H9 (cell line): ENCODE measurements around the gene PDZD4. TPM values are rescaled to one million over a fixed set of nuclear protein-coding genes. Genes with fewer than 3 reads are reported as not detected.

ENCODE experiments used
- DNase-seq: peaks from one replicate; pipeline ENCODE4 v3.0.0-alpha.2; 2017
- H2AFZ ChIP-seq: one replicate; pipeline ENCODE4 v1.6.1; 2013; ENCODE audit warnings: mild to moderate bottlenecking, low read length, control low read depth, moderate library complexity
- H2AK5ac ChIP-seq: 2 replicates; pipeline ENCODE4 v1.6.1; 2013; ENCODE audit warnings: low read length, control low read depth, mixed read lengths; ENCODE audit not compliant: insufficient read length
- H2BK120ac ChIP-seq: one replicate; pipeline ENCODE4 v1.6.1; 2013; ENCODE audit warnings: low read depth, mild to moderate bottlenecking, low read length, control low read depth, inconsistent platforms; ENCODE audit not compliant: poor library complexity, severe bottlenecking
- H2BK12ac ChIP-seq: 2 replicates; pipeline ENCODE4 v1.6.1; 2013; ENCODE audit warnings: low read length, control low read depth, mixed read lengths, low read depth; ENCODE audit not compliant: insufficient read length
- H2BK15ac ChIP-seq: 2 replicates; pipeline ENCODE4 v1.6.1; 2013; ENCODE audit warnings: low read depth, low read length, control low read depth
- H2BK20ac ChIP-seq: one replicate; pipeline ENCODE4 v1.6.1; 2013; ENCODE audit warnings: low read depth, mild to moderate bottlenecking, low read length, control low read depth, inconsistent platforms; ENCODE audit not compliant: poor library complexity, severe bottlenecking
- H2BK5ac ChIP-seq: 2 replicates; pipeline ENCODE4 v1.6.1; 2013; ENCODE audit warnings: low read length, control low read depth, mixed read lengths; ENCODE audit not compliant: insufficient read length
- H3K14ac ChIP-seq: 2 replicates; pipeline ENCODE4 v1.6.1; 2013; ENCODE audit warnings: low read length, control low read depth; ENCODE audit not compliant: insufficient read depth
- H3K18ac ChIP-seq: 2 replicates; pipeline ENCODE4 v1.6.1; 2013; ENCODE audit warnings: low read depth, mild to moderate bottlenecking, mixed read lengths, low read length, control low read depth; ENCODE audit not compliant: insufficient read length
- H3K23ac ChIP-seq: 2 replicates; pipeline ENCODE4 v1.6.1; 2013; ENCODE audit warnings: low read length, control low read depth, mixed read lengths, low read depth; ENCODE audit not compliant: insufficient read length
- H3K23me2 ChIP-seq: 2 replicates; pipeline ENCODE4 v1.6.1; 2013; ENCODE audit warnings: low read depth, mild to moderate bottlenecking, mixed read lengths, low read length, control low read depth; ENCODE audit not compliant: insufficient read length, poor library complexity, severe bottlenecking
- H3K27ac ChIP-seq: 2 replicates; pipeline ENCODE4 v1.5.1; 2013; ENCODE audit warnings: low read length, control low read depth, mixed read lengths, low read depth; ENCODE audit not compliant: insufficient read length
- H3K27me3 ChIP-seq: 2 replicates; pipeline ENCODE4 v1.6.1; 2013; ENCODE audit warnings: low read length, control low read depth, inconsistent platforms; ENCODE audit not compliant: insufficient read depth
- H3K4ac ChIP-seq: 2 replicates; pipeline ENCODE4 v1.6.1; 2013; ENCODE audit warnings: low read depth, mild to moderate bottlenecking, control low read depth, inconsistent platforms, low read length, moderate library complexity
- H3K4me1 ChIP-seq: 2 replicates; pipeline ENCODE4 v1.6.1; 2013; ENCODE audit warnings: low read length, control low read depth, inconsistent platforms; ENCODE audit not compliant: insufficient read depth
- H3K4me2 ChIP-seq: 2 replicates; pipeline ENCODE4 v1.6.1; 2013; ENCODE audit warnings: low read length, control low read depth, mixed read lengths; ENCODE audit not compliant: insufficient read length, insufficient read depth
- H3K56ac ChIP-seq: 2 replicates; pipeline ENCODE4 v1.6.1; 2013; ENCODE audit warnings: low read depth, mild to moderate bottlenecking, mixed read lengths, low read length, control low read depth; ENCODE audit not compliant: insufficient read length
- H3K79me1 ChIP-seq: 2 replicates; pipeline ENCODE4 v1.6.1; 2013; ENCODE audit warnings: low read depth, mild to moderate bottlenecking, moderate library complexity, low read length, control low read depth, inconsistent platforms; ENCODE audit not compliant: insufficient read depth, poor library complexity, severe bottlenecking
- H3K79me2 ChIP-seq: 2 replicates; pipeline ENCODE4 v1.6.1; 2013; ENCODE audit warnings: low read length, control low read depth, inconsistent platforms; ENCODE audit not compliant: insufficient read depth
- H3K9ac ChIP-seq: 2 replicates; pipeline ENCODE4 v1.6.1; 2013; ENCODE audit warnings: low read length, control low read depth, mixed read lengths; ENCODE audit not compliant: insufficient read length; ENCODE audit errors: extremely low read depth
- H3K9me3 ChIP-seq: one replicate; pipeline ENCODE4 v1.6.1; 2013; ENCODE audit warnings: low read depth, low read length, inconsistent platforms; ENCODE audit not compliant: control insufficient read depth
- H3T11ph ChIP-seq: one replicate; pipeline ENCODE4 v1.6.1; 2013; ENCODE audit warnings: mild to moderate bottlenecking, low read length, control low read depth, inconsistent platforms
- H4K20me1 ChIP-seq: one replicate; pipeline ENCODE4 v1.6.1; 2013; ENCODE audit not compliant: control insufficient read depth, insufficient read length, insufficient read depth
- H4K5ac ChIP-seq: 2 replicates; pipeline ENCODE4 v1.6.1; 2013; ENCODE audit warnings: low read depth, mild to moderate bottlenecking, mixed read lengths, low read length, control low read depth; ENCODE audit not compliant: insufficient read length
- H4K8ac ChIP-seq: replicated peaks from 2 replicates; pipeline ENCODE4 v1.6.1; 2013; ENCODE audit warnings: low read length, control low read depth, mixed read lengths, low read depth; ENCODE audit not compliant: insufficient read length
- H4K91ac ChIP-seq: 2 replicates; pipeline ENCODE4 v1.6.1; 2013; ENCODE audit warnings: low read depth, mild to moderate bottlenecking, moderate library complexity, mixed read lengths, low read length, control low read depth; ENCODE audit not compliant: insufficient read length
- H3K27ac Mint-ChIP-seq, 3 experiments: 2 replicates in 2 of 3; 3 replicates in 1 of 3; pipeline ENCODE4 v1.8.0; 2020 to 2021; ENCODE audit warnings: mixed read lengths in 3 of 3, mild to moderate bottlenecking in 1 of 3, moderate library complexity in 1 of 3
- H3K27me3 Mint-ChIP-seq: 2 replicates; pipeline ENCODE4 v1.8.0; 2021; ENCODE audit warnings: low read depth, mild to moderate bottlenecking, moderate library complexity, mixed read lengths
- H3K36me3 Mint-ChIP-seq, 3 experiments: 2 replicates in 2 of 3; 3 replicates in 1 of 3; pipeline ENCODE4 v1.8.0; 2020 to 2021; ENCODE audit warnings: low read depth in 3 of 3, mixed read lengths in 3 of 3; ENCODE audit not compliant: insufficient read depth in 1 of 3
- H3K4me1 Mint-ChIP-seq, 2 experiments: 2 replicates each; pipeline ENCODE4 v1.8.0; 2020; ENCODE audit warnings: mixed read lengths in 2 of 2
- H3K4me3 Mint-ChIP-seq, 2 experiments: 2 replicates in 1 of 2; 3 replicates in 1 of 2; pipeline ENCODE4 v1.8.0; 2020 to 2021; ENCODE audit warnings: mild to moderate bottlenecking in 2 of 2, mixed read lengths in 2 of 2, moderate library complexity in 1 of 2
- H3K9me3 Mint-ChIP-seq, 2 experiments: 2 replicates in 1 of 2; 3 replicates in 1 of 2; pipeline ENCODE4 v1.8.0; 2020; ENCODE audit warnings: mild to moderate bottlenecking in 2 of 2, mixed read lengths in 2 of 2, moderate library complexity in 1 of 2
- CTCF ChIP-seq: fragments of 200-600 bp; sonication (generic); conservative IDR thresholded peaks from 3 replicates; pipeline ENCODE4 v1.8.0; 2021; ENCODE audit warnings: antibody characterized with exemption, mild to moderate bottlenecking
- WGBS: extraction: QIAGEN DNeasy Blood & Tissue Kit; methylation state at CpG from one replicate; pipeline ENCODE4 v1.1.7; 2013; ENCODE audit warnings: missing lambda C conversion rate, low lambda C conversion rate, mixed read lengths; ENCODE audit not compliant: insufficient read length; ENCODE audit errors: extremely low coverage; 5-methylcytosine and 5-hydroxymethylcytosine counted together
- total RNA-seq: library from RNA; stranded (reverse); gene quantifications from 2 replicates; pipeline ENCODE4 v1.2.1, GENCODE V29; 2021

Gene PDZD4
- total RNA-seq, 1 experiment from 2014 or later = 110 TPM

GRCh38 chrX:153797415-153798015, 32.8 kb downstream of the PDZD4 start:
- Mint-ChIP-seq H3K27me3 (no peaks in the 10 kb centered on the region; the same call in 1 of the 2 replicates), H3K27ac (no peak overlapping the region), H3K36me3 (peaks cover 26 to 39% (median 31%) of the 10 kb centered on the region in 3 experiments), H3K4me3 (no peak overlapping the region), H3K9me3 (peaks cover 53 to 73% of the 10 kb centered on the region in 2 experiments), H3K4me1 (peaks cover 7 to 12% of the 10 kb centered on the region in 2 experiments; a peak in 3 of 4 replicates)
- H3K79me2 ChIP-seq = peaks cover 4% of the 10 kb centered on the region; the same call in 1 of the 2 replicates
- H3K79me1 ChIP-seq = no peaks in the 10 kb centered on the region
- peaks cover 23% of the 10 kb centered on the region for H3K9me3 ChIP-seq
- no peaks in the 10 kb centered on the region for H3K4me1 ChIP-seq
- H3K4me2 ChIP-seq = no peak overlapping the region
- H3K56ac ChIP-seq = no peak overlapping the region
- no peak overlapping the region for H4K91ac ChIP-seq
- no peak overlapping the region for H3K4ac ChIP-seq
- no peaks in the 10 kb centered on the region for H3K27me3 ChIP-seq
- no peak overlapping the region for H3T11ph ChIP-seq
- no peak for TF ChIP-seq CTCF
- H2AK5ac ChIP-seq = no peak overlapping the region
- no peak overlapping the region for H2BK120ac ChIP-seq
- H2BK12ac ChIP-seq = no peak overlapping the region
- H3K14ac ChIP-seq = no peak overlapping the region
- no peak overlapping the region for H2BK15ac ChIP-seq
- H3K18ac ChIP-seq = no peak overlapping the region
- H3K23me2 ChIP-seq = peaks cover 4% of the 10 kb centered on the region
- H2BK20ac ChIP-seq = no peak overlapping the region
- H4K8ac ChIP-seq = no peak overlapping the region
- H2AFZ ChIP-seq = no peak overlapping the region
- no peak overlapping the region for H3K27ac ChIP-seq
- H3K23ac ChIP-seq = no peak overlapping the region
- WGBS = no CpG with 5 or more reads among the region's 15 CpGs
- H3K9ac ChIP-seq = no peak overlapping the region
- H4K5ac ChIP-seq = no peak overlapping the region
- no peak overlapping the region for H2BK5ac ChIP-seq
- no peaks in the 10 kb centered on the region for H4K20me1 ChIP-seq
- DNase-seq = no peak
